Aortic smooth muscle cell (primary cell): ENCODE measurements around the gene PHLPP1. TPM values are rescaled to one million over a fixed set of nuclear protein-coding genes. Genes with fewer than 3 reads are reported as not detected.

Source experiments
- total RNA-seq: library from RNA; depleted of rRNA; stranded (reverse); fragments of >200 nt; gene quantifications from 2 replicates; pipeline ENCODE4 v1.2.3, GENCODE V29; 2014

Gene PHLPP1
- 4.0 and 5.7 TPM in 2 replicates for total RNA-seq

GRCh38 chr18:62715436-62715758 is at the start of gene PHLPP1:
TSS of gene PHLPP1 (plus strand) at chr18:62715541. CDS start at chr18:62715684, 143 bp downstream.

Other genes starting within 250 kb of the PHLPP1 start
- gene ZCCHC2, start 192.5 kb upstream of the PHLPP1 start, total RNA-seq: 6.2 and 7.3 TPM in 2 replicates